Measurements from ENCODE around the gene SPATA20. TPM values are rescaled to one million over a fixed set of nuclear protein-coding genes. Genes with fewer than 3 reads are reported as not detected.

The SPATA20 gene
- total and polyA plus RNA-seq, 2 of the 13 experiments (the other 11 are each of a cell fraction or from before 2014, with no cell fraction given): 36.1 to 64.8 TPM

GRCh38 chr17:50529849-50530248 is 17.1 kb upstream of the SPATA20 start:
- in situ Hi-C loops (cut with HindIII; ENCODE audit: extremely low pct_ligation_motif_present, low pct_unique_long_range_greater_than_20kb): no loop called here
- H3K4me2 ChIP-seq (ENCODE audit: low read depth, low read length): no peak overlapping the region
- H3K4me3 ChIP-seq (replicated peaks in 1 of 3; ENCODE audit: insufficient read depth in 1 of 3, low read depth in 2 of 3, low read length in 3 of 3): no peak overlapping the region
- FAIRE-seq: no peak
- H3K27me3 ChIP-seq (ENCODE audit: control insufficient read depth in 1 of 2, insufficient read depth in 2 of 2, low read length in 2 of 2): peaks cover 5 to 43% of the 10 kb centered on the region in 2 experiments; a peak in 4 of 5 replicates
- no peaks in the 10 kb centered on the region for H3K36me3 ChIP-seq (replicated peaks in 1 of 2; ENCODE audit: control insufficient read depth in 1 of 2, insufficient read depth in 2 of 2, low read length in 2 of 2)
- no peaks in the 10 kb centered on the region for H4K20me1 ChIP-seq (ENCODE audit: insufficient read depth, low read length)
- ChIA-PET POLR2A (no interaction called here), CTCF (ENCODE audit: low intra/inter-chr PET ratio, low total read pairs) (no interaction called here)
- intact Hi-C loops (cut with micrococcal nuclease; ENCODE audit: unreplicated experiment): no loop called here
- H3K4me1 ChIP-seq (ENCODE audit: insufficient read depth, low read length): peaks cover 54% of the 10 kb centered on the region
- H2AFZ ChIP-seq (ENCODE audit: low read length): no peak overlapping the region
- no peak for ATAC-seq
- no TSS peak for BruUV-seq (replicated peaks)
- 79% methylated on average over 7 of the region's 7 CpGs for WGBS (ENCODE audit: low lambda C conversion rate)
- no peak overlapping the region for H3K9ac ChIP-seq (ENCODE audit: insufficient read depth, low read depth, low read length)
- H3K79me2 ChIP-seq (ENCODE audit: insufficient read depth, low read length): no peaks in the 10 kb centered on the region
- no peak for DNase-seq (ENCODE audit: low spot score)
- H3K9me3 ChIP-seq (ENCODE audit: low read length): no peaks in the 10 kb centered on the region
- TF ChIP-seq ZNF136 (CRISPR knock-in tag; IDR thresholded peaks at IDR 0.05; ENCODE audit: low read depth): no peak
- peak; percentile 77 for TF ChIP-seq ATF7 (IDR thresholded peaks at IDR 0.05)
- no peak for TF ChIP-seq ATF7 (CRISPR knock-in tag; IDR thresholded peaks at IDR 0.05)
- H3K27ac ChIP-seq (ENCODE audit: extremely low read length, insufficient read depth, low read length): no peak overlapping the region

GRCh38 chr17:50531428-50532025 is 15.4 kb upstream of the SPATA20 start:
- H3K4me1 ChIP-seq (ENCODE audit: insufficient read depth, low read length): peaks cover 55% of the 10 kb centered on the region
- H3K27me3 ChIP-seq (ENCODE audit: control insufficient read depth in 1 of 2, insufficient read depth in 2 of 2, low read length in 2 of 2): peaks cover 5 to 43% of the 10 kb centered on the region in 2 experiments; a peak in 4 of 5 replicates
- no peak overlapping the region for H2AFZ ChIP-seq (ENCODE audit: low read length)
- 5% methylated on average over 6 of the region's 6 CpGs for WGBS (ENCODE audit: low lambda C conversion rate)
- FAIRE-seq: no peak
- H3K9me3 ChIP-seq (ENCODE audit: low read length): no peaks in the 10 kb centered on the region
- no peak overlapping the region for H3K27ac ChIP-seq (ENCODE audit: extremely low read length, insufficient read depth, low read length)
- intact Hi-C loops (cut with micrococcal nuclease; ENCODE audit: unreplicated experiment) (no loop called here), in situ Hi-C loops (cut with HindIII; ENCODE audit: extremely low pct_ligation_motif_present, low pct_unique_long_range_greater_than_20kb) (no loop called here)
- H3K79me2 ChIP-seq (ENCODE audit: insufficient read depth, low read length): no peaks in the 10 kb centered on the region
- DNase-seq (ENCODE audit: low spot score): no peak
- BruUV-seq (replicated peaks): no TSS peak
- H4K20me1 ChIP-seq (ENCODE audit: insufficient read depth, low read length): no peaks in the 10 kb centered on the region
- no peak overlapping the region for H3K4me2 ChIP-seq (ENCODE audit: low read depth, low read length)
- no peak overlapping the region for H3K9ac ChIP-seq (ENCODE audit: insufficient read depth, low read depth, low read length)
- no peak overlapping the region for H3K4me3 ChIP-seq (replicated peaks in 1 of 3; ENCODE audit: insufficient read depth in 1 of 3, low read depth in 2 of 3, low read length in 3 of 3)
- H3K36me3 ChIP-seq (replicated peaks in 1 of 2; ENCODE audit: control insufficient read depth in 1 of 2, insufficient read depth in 2 of 2, low read length in 2 of 2): no peaks in the 10 kb centered on the region
- no peak for ATAC-seq
- CTCF ChIA-PET (ENCODE audit: low intra/inter-chr PET ratio, low total read pairs): interaction anchor here (0.6 kb wide), 1 partner anchor 736 kb away, joined by 3 read pairs; no protein-coding TSS in a partner anchor
- POLR2A ChIA-PET: interaction anchor here (0.7 to 3.8 kb wide), 7 partner anchors 8 to 95 kb away, joined by 3 to 40 read pairs (median 3); no protein-coding TSS in a partner anchor
- no peak for TF ChIP-seq ZEB1 (IDR thresholded peaks at IDR 0.05; ENCODE audit: insufficient replicate concordance, low read depth)
- TF ChIP-seq ONECUT2 (CRISPR knock-in tag; IDR thresholded peaks at IDR 0.05): peak; percentile 19; the same call in 1 of the 2 replicates
- TF ChIP-seq, protein P1, sequence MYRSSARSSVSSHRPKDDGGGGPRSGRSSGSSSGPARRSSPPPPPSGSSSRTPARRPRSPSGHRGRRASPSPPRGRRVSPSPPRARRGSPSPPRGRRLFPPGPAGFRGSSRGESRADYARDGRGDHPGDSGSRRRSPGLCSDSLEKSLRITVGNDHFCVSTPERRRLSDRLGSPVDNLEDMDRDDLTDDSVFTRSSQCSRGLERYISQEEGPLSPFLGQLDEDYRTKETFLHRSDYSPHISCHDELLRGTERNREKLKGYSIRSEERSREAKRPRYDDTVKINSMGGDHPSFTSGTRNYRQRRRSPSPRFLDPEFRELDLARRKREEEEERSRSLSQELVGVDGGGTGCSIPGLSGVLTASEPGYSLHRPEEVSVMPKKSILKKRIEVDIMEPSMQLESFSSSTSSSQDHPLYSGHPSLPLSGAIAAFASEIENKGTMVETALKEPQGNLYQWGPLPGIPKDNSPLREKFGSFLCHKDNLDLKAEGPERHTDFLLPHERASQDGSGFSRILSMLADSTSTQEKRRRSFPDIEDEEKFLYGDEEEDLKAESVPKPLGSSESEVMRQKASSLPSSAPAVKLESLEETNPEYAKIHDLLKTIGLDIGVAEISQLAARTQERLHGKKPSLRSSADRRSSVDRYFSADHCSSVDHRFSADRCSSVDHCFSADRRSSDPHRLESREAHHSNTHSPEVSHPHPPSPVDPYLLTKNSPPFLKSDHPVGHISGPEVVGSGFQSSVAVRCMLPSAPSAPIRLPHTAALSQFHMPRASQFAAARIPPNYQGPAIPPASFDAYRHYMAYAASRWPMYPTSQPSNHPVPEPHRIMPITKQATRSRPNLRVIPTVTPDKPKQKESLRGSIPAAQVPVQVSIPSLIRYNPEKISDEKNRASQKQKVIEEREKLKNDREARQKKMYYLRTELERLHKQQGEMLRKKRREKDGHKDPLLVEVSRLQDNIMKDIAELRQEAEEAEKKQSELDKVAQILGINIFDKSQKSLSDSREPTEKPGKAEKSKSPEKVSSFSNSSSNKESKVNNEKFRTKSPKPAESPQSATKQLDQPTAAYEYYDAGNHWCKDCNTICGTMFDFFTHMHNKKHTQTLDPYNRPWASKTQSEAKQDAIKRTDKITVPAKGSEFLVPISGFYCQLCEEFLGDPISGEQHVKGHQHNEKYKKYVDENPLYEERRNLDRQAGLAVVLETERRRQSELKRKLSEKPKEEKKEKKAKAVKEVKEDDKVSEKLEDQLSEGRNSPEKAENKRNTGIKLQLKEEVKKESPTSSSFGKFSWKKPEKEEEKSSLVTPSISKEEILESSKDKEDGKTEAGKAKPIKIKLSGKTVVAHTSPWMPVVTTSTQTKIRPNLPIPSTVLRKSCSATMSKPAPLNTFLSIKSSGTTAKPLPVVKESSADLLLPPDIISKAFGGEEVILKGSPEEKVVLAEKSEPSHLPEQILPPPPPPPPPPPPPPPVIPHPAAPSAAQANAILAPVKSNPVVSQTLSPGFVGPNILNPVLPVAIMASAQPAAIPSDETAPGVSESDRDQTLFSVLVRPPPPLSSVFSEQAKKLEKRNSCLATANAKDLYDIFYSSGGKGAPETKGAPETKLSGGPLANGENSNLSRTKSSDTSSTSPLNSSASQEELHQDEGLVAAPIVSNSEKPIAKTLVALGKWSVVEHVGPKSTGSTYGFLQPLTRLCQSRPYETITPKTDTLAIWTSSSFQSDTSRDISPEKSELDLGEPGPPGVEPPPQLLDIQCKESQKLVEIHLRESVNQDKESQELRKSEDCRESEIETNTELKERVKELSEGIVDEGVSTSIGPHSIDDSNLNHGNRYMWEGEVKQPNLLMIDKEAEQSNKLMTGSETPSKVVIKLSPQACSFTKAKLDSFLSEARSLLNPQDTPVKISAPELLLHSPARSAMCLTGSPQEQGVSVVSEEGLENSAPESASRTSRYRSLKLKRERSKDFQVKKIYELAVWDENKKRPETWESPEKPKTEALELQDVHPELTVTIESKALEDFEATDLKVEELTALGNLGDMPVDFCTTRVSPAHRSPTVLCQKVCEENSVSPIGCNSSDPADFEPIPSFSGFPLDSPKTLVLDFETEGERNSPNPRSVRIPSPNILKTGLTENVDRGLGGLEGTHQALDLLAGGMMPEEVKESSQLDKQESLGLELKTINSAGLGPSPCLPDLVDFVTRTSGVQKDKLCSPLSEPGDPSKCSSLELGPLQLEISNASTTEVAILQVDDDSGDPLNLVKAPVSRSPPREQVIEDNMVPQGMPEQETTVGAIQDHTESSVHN (CRISPR knock-in tag; IDR thresholded peaks at IDR 0.05): 0 out of 2 replicates have a peak, but pooled peaks have one; percentile 30
- TF ChIP-seq CREB1 (IDR thresholded peaks at IDR 0.05): peak; percentile 36; the same call in 1 of the 2 replicates
- TF ChIP-seq CREB1 (CRISPR knock-in tag; IDR thresholded peaks at IDR 0.05): no peak
- TF ChIP-seq SOX6 (IDR thresholded peaks at IDR 0.05): no peak
- peak; percentile 2; the same call in 1 of the 2 replicates for TF ChIP-seq SOX6 (CRISPR knock-in tag; IDR thresholded peaks at IDR 0.05)
- 0 out of 2 replicates have a peak, but pooled peaks have one; percentile 20 for TF ChIP-seq RXRA (CRISPR knock-in tag; IDR thresholded peaks at IDR 0.05)

Measured in HepG2 (cell line).